Right lobe of liver (tissue), 6 donors: ENCODE measurements around the gene IL31RA. TPM values are rescaled to one million over a fixed set of nuclear protein-coding genes. Genes with fewer than 3 reads are reported as not detected.
A peak's percentile ranks its signal among the peaks of the same experiment; 100 is the strongest.

ENCODE experiments used
- ATAC-seq, 4 donors: fragments of 200-7000 bp; cut with Tn5 transposase; one replicate each; pipeline ENCODE4 v1.9.1; 2020; ENCODE audit warnings: mild to moderate bottlenecking in 4 of 4, moderate library complexity in 4 of 4
- DNase-seq, 3 donors: peaks; one replicate each; pipeline ENCODE4 v3.0.0-alpha.2; 2020
- H3K27ac ChIP-seq, 3 donors: fragments of 200-600 bp; one replicate each; pipeline ENCODE4 v1.8.0; 2022
- H3K27me3 ChIP-seq, 2 donors: fragments of 200-600 bp; one replicate each; pipeline ENCODE4 v1.8.0; 2022
- H3K36me3 ChIP-seq, 4 donors: fragments of 200-600 bp; sonication (generic) in 1 of 4; one replicate each; pipeline versions ENCODE4 v1.5.1 to v1.8.0; 2017 to 2022; ENCODE audit warnings: control low read depth in 1 of 4
- H3K4me1 ChIP-seq, 4 donors: fragments of 200-600 bp; sonication (generic) in 1 of 4; one replicate each; pipeline versions ENCODE4 v1.5.1 to v1.8.0; 2017 to 2022; ENCODE audit warnings: control low read depth in 1 of 4
- H3K4me3 ChIP-seq, 3 donors: fragments of 200-600 bp; one replicate each; pipeline ENCODE4 v1.8.0; 2022
- H3K9me3 ChIP-seq, 4 donors: fragments of 200-600 bp; sonication (generic) in 1 of 4; one replicate each; pipeline versions ENCODE4 v1.5.1 to v1.8.0; 2017 to 2022; ENCODE audit warnings: control low read depth in 1 of 4
- POLR2A ChIP-seq: fragments of 450-650 bp; IDR thresholded peaks from one replicate; pipeline ENCODE4 v1.6.1; 2017; ENCODE audit warnings: antibody characterized with exemption, mild to moderate bottlenecking
- WGBS: methylation state at CpG from one replicate; pipeline ENCODE4 v1.1.6; 2018; ENCODE audit warnings: low coverage, low lambda C conversion rate; ENCODE audit not compliant: insufficient coverage; ENCODE audit errors: missing lambda C conversion rate; 5-methylcytosine and 5-hydroxymethylcytosine counted together
- intact Hi-C, 2 donors: fragments of 100-400 bp; cut with DNase I; formaldehyde crosslinking; loops; one replicate each; pipeline versions ENCODE4 v1.11.2 to v1.14.1; 2022
- total RNA-seq, 6 experiments: library from RNA; depleted of rRNA in 2 of 6; stranded (reverse); fragments of >200 nt in 2 of 6; fragmentation: NEBNext Ultra II Directional in 3 of 6; extraction: Animal tissue kit (Norgen Biotek cat#: 25700) in 3 of 6; gene quantifications; one replicate each; pipeline versions ENCODE4 v1.1.0 to v1.2.4, GENCODE V29; 2016 to 2023
- TF ChIP-seq, protein P1 (sequence below), 4 donors: fragments of 200-600 bp in 3 of 4; fragments of 450-650 bp in 1 of 4; IDR thresholded peaks; one replicate each; pipeline versions ENCODE4 v1.5.1 to v1.8.0; 2016 to 2022; ENCODE audit warnings: antibody characterized with exemption in 4 of 4, mild to moderate bottlenecking in 2 of 4
- donor health status: DM: no; HTN: yes; CAD: no.
- donor health status: DM: no; HTN: no; CAD: no.
- donor health status: DM: no; HTN: no; CAD: no.
- donor health status: DM: no; HTN: yes; CAD: no.
- donor health status: DM: no; HTN: yes; CAD: no.

Gene IL31RA
- total RNA-seq, 6 experiments from 2014 or later: not detected

DNA sequence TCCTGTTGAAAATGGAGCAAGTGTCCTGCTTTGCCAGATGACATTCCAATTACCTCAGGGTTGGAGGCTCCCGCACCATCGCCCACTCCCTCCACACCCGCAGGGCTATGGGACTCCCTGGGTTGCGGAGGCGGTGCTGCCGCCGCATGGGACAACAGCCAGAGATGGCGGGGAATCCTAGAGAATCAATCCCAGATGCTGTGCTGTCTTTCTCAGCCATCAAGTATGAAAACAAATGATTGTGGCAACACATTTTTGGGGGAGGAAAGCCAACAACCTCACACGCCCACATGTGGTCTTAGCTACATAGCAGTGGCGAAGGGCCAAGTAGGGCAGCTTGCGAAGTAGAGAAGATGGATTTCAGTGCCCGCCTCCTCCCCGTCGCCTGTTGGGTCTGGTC is 46.7 kb downstream of the IL31RA start:
- 71% methylated on average over 10 of the region's 14 CpGs for WGBS
- Histone ChIP-seq H3K9me3 (no peaks in the 10 kb centered on the region), H3K4me1 (no peaks in the 10 kb centered on the region), H3K36me3 (no peaks in the 10 kb centered on the region), H3K27me3 (no peaks in the 10 kb centered on the region), H3K4me3 (no peak overlapping the region), H3K27ac (no peak overlapping the region)
- intact Hi-C loops: no loop called here
- DNase-seq (no peak), ATAC-seq (no peak)
- TF ChIP-seq, protein P1, sequence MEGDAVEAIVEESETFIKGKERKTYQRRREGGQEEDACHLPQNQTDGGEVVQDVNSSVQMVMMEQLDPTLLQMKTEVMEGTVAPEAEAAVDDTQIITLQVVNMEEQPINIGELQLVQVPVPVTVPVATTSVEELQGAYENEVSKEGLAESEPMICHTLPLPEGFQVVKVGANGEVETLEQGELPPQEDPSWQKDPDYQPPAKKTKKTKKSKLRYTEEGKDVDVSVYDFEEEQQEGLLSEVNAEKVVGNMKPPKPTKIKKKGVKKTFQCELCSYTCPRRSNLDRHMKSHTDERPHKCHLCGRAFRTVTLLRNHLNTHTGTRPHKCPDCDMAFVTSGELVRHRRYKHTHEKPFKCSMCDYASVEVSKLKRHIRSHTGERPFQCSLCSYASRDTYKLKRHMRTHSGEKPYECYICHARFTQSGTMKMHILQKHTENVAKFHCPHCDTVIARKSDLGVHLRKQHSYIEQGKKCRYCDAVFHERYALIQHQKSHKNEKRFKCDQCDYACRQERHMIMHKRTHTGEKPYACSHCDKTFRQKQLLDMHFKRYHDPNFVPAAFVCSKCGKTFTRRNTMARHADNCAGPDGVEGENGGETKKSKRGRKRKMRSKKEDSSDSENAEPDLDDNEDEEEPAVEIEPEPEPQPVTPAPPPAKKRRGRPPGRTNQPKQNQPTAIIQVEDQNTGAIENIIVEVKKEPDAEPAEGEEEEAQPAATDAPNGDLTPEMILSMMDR (IDR thresholded peaks at IDR 0.05): no peak
- no peak for TF ChIP-seq POLR2A

DNA sequence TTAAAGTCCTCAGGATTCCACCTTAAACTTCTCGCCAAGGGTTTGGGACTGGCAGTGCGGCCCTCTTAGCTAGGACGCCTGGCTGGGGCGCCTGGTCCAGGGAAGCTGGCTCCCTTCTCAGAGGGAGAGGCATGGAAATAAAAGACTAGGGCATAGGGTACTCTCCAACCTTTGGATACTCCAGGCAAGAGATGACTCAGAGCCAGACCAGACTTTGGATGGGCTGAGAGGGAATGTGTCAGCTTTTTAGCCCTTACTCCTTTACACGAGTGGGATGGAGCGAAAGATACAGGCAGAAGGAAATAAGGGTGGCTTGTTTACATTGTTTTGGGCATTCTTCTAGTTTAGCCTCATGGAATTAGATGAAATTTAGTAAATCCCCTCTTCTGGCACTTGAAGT is 48.2 kb downstream of the IL31RA start:
- no peak for DNase-seq
- H3K4me1 ChIP-seq: no peaks in the 10 kb centered on the region
- H3K27ac ChIP-seq: no peak overlapping the region
- 83% methylated on average over 2 of the region's 6 CpGs for WGBS
- TF ChIP-seq, protein P1 (IDR thresholded peaks at IDR 0.05): no peak
- no peak for TF ChIP-seq POLR2A
- peak in 1 of 4 donors; percentile 62 for ATAC-seq
- intact Hi-C loops: no loop called here
- no peak overlapping the region for H3K4me3 ChIP-seq
- H3K27me3 ChIP-seq: no peaks in the 10 kb centered on the region
- no peaks in the 10 kb centered on the region for H3K36me3 ChIP-seq
- no peaks in the 10 kb centered on the region for H3K9me3 ChIP-seq

DNA sequence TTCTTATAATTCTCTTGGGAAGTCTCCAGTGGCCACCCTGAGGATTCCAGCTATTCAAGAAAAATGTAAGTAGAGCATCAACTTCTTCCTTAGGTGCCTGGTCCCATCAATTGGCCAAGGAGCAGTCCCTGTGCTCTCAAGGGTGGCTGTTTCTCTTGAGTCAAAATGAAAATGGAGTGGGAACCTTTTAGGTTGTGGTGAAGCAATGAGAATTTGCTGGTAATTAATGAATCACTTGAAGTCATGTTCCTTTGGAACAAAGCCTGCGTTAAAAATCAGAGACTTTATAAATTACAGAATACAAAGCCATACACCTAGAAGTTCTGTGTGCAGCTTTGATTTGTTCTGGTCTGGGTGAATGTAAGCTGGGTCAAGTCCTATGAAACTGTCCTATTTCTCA is 48.9 kb downstream of the IL31RA start:
- TF ChIP-seq, protein P1 (IDR thresholded peaks at IDR 0.05): no peak
- TF ChIP-seq POLR2A: no peak
- Histone ChIP-seq H3K27me3 (no peaks in the 10 kb centered on the region), H3K9me3 (no peaks in the 10 kb centered on the region), H3K4me1 (no peaks in the 10 kb centered on the region), H3K36me3 (no peaks in the 10 kb centered on the region), H3K4me3 (no peak overlapping the region), H3K27ac (no peak overlapping the region)
- intact Hi-C loops: no loop called here
- DNase-seq: no peak
- WGBS: 78% methylated on average over 1 of the region's 1 CpG
- ATAC-seq: no peak

DNA sequence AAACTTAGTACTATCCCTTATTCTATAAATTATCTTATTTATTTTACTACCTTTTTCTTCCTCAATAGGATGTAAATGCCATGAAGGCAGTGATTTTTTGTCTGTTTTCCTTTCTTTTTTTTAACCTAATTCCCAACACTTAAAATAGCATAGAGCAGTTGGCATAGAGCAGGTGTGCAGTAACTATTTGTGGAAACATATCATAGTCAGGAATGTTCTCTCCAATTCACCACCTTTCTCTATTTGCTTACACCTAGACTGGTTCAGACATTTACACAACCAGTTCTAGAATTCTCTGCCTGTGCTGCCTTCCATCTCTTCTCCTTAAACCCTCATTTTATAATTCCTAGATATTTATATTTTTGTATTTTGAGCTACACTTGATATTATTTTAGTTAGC is 49.6 kb downstream of the IL31RA start:
- H3K36me3 ChIP-seq: no peaks in the 10 kb centered on the region
- H3K4me3 ChIP-seq: no peak overlapping the region
- H3K27ac ChIP-seq: no peak overlapping the region
- intact Hi-C loops: no loop called here
- no peak for DNase-seq
- H3K27me3 ChIP-seq: no peaks in the 10 kb centered on the region
- ATAC-seq: no peak
- H3K9me3 ChIP-seq: no peaks in the 10 kb centered on the region
- H3K4me1 ChIP-seq: no peaks in the 10 kb centered on the region
- TF ChIP-seq, protein P1 (IDR thresholded peaks at IDR 0.05): no peak
- TF ChIP-seq POLR2A: no peak

DNA sequence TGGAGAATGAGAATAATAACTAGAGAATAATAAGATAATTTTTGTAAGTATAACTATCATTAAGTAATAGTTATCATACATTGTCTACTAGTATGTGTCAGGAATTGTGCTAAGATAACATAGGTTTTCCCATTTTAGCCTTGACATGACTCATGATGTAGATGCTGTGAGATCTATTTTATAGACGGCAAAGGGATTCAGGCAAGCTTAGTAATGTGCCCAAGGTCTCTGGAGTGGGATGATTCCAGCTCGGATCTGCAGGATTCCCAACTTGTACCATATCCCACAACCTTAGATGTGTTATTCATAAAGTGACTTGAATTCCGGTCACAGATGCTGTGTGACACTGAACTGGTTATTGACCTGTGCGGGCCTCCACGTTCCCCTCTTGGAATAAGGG is 51.5 kb downstream of the IL31RA start:
- H3K9me3 ChIP-seq: no peaks in the 10 kb centered on the region
- H3K4me1 ChIP-seq: no peaks in the 10 kb centered on the region
- no peak for ATAC-seq
- intact Hi-C loops: no loop called here
- H3K27ac ChIP-seq: no peak overlapping the region
- no peak for DNase-seq
- H3K36me3 ChIP-seq: no peaks in the 10 kb centered on the region
- TF ChIP-seq POLR2A: no peak
- TF ChIP-seq, protein P1 (IDR thresholded peaks at IDR 0.05): no peak
- H3K4me3 ChIP-seq: no peak overlapping the region
- 86% methylated on average over 3 of the region's 5 CpGs for WGBS
- no peaks in the 10 kb centered on the region for H3K27me3 ChIP-seq
